PC-3 (cell line): ENCODE data around the gene ABCD3.

Experiments used
- EZH2 ChIP-seq: fragments of 300-600 bp; sonication (generic); IDR thresholded peaks from one replicate; pipeline ENCODE4 v1.6.1; 2017; ENCODE audit warnings: antibody characterized with exemption, mild to moderate bottlenecking, low read length; ENCODE audit not compliant: unreplicated experiment
- TF ChIP-seq, protein P1 (sequence below): fragments of 300-600 bp; sonication (generic); conservative IDR thresholded peaks from 2 replicates; pipeline ENCODE4 v1.5.1; 2017; ENCODE audit warnings: antibody characterized with exemption, low read depth, mild to moderate bottlenecking, low read length

DNA sequence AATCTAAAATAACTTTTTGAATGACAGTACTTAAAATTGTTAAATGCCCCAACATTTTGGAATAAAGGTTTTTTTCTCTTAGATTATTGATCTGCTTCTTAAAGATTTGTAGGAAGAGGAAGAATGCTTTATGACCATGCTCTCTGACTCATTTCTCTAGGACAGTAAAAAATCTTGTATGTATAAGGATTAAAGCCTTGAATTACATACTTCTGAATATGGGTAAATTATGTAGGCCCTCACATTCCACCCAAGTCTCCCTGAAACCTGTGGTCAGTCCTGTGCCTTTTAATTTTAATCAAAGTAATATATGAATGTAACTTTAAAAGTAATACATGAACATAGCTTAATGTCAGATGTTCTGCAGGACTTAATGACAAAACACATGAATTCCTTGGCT, 50.5 kb downstream of the ABCD3 start:
- TF ChIP-seq, protein P1, sequence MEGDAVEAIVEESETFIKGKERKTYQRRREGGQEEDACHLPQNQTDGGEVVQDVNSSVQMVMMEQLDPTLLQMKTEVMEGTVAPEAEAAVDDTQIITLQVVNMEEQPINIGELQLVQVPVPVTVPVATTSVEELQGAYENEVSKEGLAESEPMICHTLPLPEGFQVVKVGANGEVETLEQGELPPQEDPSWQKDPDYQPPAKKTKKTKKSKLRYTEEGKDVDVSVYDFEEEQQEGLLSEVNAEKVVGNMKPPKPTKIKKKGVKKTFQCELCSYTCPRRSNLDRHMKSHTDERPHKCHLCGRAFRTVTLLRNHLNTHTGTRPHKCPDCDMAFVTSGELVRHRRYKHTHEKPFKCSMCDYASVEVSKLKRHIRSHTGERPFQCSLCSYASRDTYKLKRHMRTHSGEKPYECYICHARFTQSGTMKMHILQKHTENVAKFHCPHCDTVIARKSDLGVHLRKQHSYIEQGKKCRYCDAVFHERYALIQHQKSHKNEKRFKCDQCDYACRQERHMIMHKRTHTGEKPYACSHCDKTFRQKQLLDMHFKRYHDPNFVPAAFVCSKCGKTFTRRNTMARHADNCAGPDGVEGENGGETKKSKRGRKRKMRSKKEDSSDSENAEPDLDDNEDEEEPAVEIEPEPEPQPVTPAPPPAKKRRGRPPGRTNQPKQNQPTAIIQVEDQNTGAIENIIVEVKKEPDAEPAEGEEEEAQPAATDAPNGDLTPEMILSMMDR: no peak
- no peak for TF ChIP-seq EZH2
